B cell (primary cell): Measurements from ENCODE around the gene THRAP3. TPM values are rescaled to one million over a fixed set of nuclear protein-coding genes. Genes with fewer than 3 reads are reported as not detected.

Experiments used
- ATAC-seq: fragments of 200-7000 bp; cut with Tn5 transposase; one replicate; pipeline ENCODE4 v1.10.0; 2021; ENCODE audit warnings: low read depth, mild to moderate bottlenecking, moderate number of reproducible peaks, moderate library complexity
- CTCF ChIA-PET: fragments of 350-600 bp; sonication (Branson Sonifier 250); formaldehyde crosslinking; loops from one replicate; lab custom pipeline; 2021; ENCODE audit warnings: antibody characterized with exemption, inconsistent platforms; lab: Charles Lee
- POLR2A ChIA-PET: fragments of 350-600 bp; sonication (Branson Sonifier 250); formaldehyde crosslinking; loops from one replicate; lab custom pipeline; 2021; ENCODE audit warnings: antibody characterized with exemption; lab: Charles Lee
- DNase-seq: peaks from one replicate; pipeline ENCODE4 v3.0.0; 2013
- H2AFZ ChIP-seq: 2 replicates; pipeline ENCODE4 v1.6.1; 2012; ENCODE audit warnings: mild to moderate bottlenecking, low read depth, low read length; ENCODE audit not compliant: insufficient read depth, poor library complexity, severe bottlenecking
- H3K27ac ChIP-seq, 2 donors: 1 replicate in 1 of 2; 2 replicates in 1 of 2; pipeline ENCODE4 v1.5.1; 2012 to 2013; ENCODE audit warnings: low read length in 2 of 2, mild to moderate bottlenecking in 2 of 2, moderate library complexity in 1 of 2
- H3K27me3 ChIP-seq, 4 experiments: fragments of 200-600 bp in 1 of 4; sonication (generic) in 1 of 4; replicated peaks in 1 of 4; 1 replicate in 2 of 4; 2 replicates in 2 of 4; pipeline versions ENCODE4 v1.6.1 to v1.7.0; 2013 to 2016; ENCODE audit warnings: low read length in 3 of 4, mild to moderate bottlenecking in 2 of 4, mixed read lengths in 1 of 4, moderate library complexity in 1 of 4; ENCODE audit not compliant: insufficient read depth in 4 of 4, control insufficient read depth in 3 of 4; ENCODE audit errors: control extremely low read depth in 1 of 4
- H3K36me3 ChIP-seq, 2 experiments: replicated peaks in 1 of 2; 1 replicate in 1 of 2; 2 replicates in 1 of 2; pipeline versions ENCODE4 v1.6.1 to v1.7.1; 2013; ENCODE audit warnings: low read length in 1 of 2; ENCODE audit not compliant: insufficient read depth in 2 of 2, control insufficient read depth in 1 of 2; ENCODE audit errors: control extremely low read depth in 1 of 2, extremely low read depth in 1 of 2
- H3K4me1 ChIP-seq, 2 donors: fragments of 200-600 bp in 1 of 2; sonication (generic) in 1 of 2; 1 replicate in 1 of 2; 2 replicates in 1 of 2; pipeline versions ENCODE4 v1.5.1 to v1.6.1; 2013 to 2017; ENCODE audit warnings: low read length in 2 of 2; ENCODE audit not compliant: control insufficient read depth in 2 of 2, insufficient read depth in 2 of 2
- H3K4me2 ChIP-seq: replicated peaks from 2 replicates; pipeline ENCODE3; 2012; ENCODE audit warnings: mild to moderate bottlenecking, low read depth, low read length; ENCODE audit not compliant: poor library complexity, severe bottlenecking
- H3K4me3 ChIP-seq, 5 experiments: fragments of 200-600 bp in 1 of 5; sonication (generic) in 1 of 5; 1 replicate in 3 of 5; 2 replicates in 2 of 5; pipeline versions ENCODE4 v1.5.1 to v1.7.0; 2011 to 2016; ENCODE audit warnings: low read length in 4 of 5, mild to moderate bottlenecking in 4 of 5, low read depth in 2 of 5, control low read depth in 1 of 5, moderate library complexity in 1 of 5; ENCODE audit not compliant: insufficient read depth in 1 of 5; ENCODE audit errors: control extremely low read depth in 1 of 5, extremely low read depth in 1 of 5
- H3K79me2 ChIP-seq: fragments of 200-600 bp; sonication (generic); one replicate; pipeline ENCODE4 v1.6.0; 2016; ENCODE audit warnings: low read length; ENCODE audit not compliant: control insufficient read depth, insufficient read depth
- H3K9ac ChIP-seq: fragments of 200-600 bp; sonication (generic); 2 replicates; pipeline ENCODE4 v1.6.1; 2017; ENCODE audit warnings: mild to moderate bottlenecking, low read length, moderate library complexity
- H3K9me3 ChIP-seq, 3 donors: one replicate each; pipeline versions ENCODE4 v1.6.1 to v1.7.1; 2013; ENCODE audit warnings: low read length in 2 of 3; ENCODE audit not compliant: control insufficient read depth in 2 of 3, insufficient read depth in 1 of 3; ENCODE audit errors: control extremely low read depth in 1 of 3
- H4K20me1 ChIP-seq: 2 replicates; pipeline ENCODE4 v1.6.0; 2012; ENCODE audit warnings: mild to moderate bottlenecking, low read length; ENCODE audit not compliant: insufficient read depth, control insufficient read depth, poor library complexity, severe bottlenecking
- H3K27ac Mint-ChIP-seq: one replicate; pipeline ENCODE4 v1.8.0; 2021; ENCODE audit warnings: mixed read lengths
- H3K27me3 Mint-ChIP-seq: one replicate; pipeline ENCODE4 v1.8.0; 2021; ENCODE audit warnings: mixed read lengths
- H3K4me1 Mint-ChIP-seq: one replicate; pipeline ENCODE4 v1.8.0; 2021; ENCODE audit warnings: mixed read lengths
- H3K4me3 Mint-ChIP-seq: one replicate; pipeline ENCODE4 v1.8.0; 2021; ENCODE audit warnings: mixed read lengths
- H3K9me3 Mint-ChIP-seq: one replicate; pipeline ENCODE4 v1.8.0; 2022; ENCODE audit warnings: mixed read lengths; ENCODE audit not compliant: insufficient read depth
- CTCF ChIP-seq: fragments of 200-600 bp; IDR thresholded peaks from one replicate; pipeline ENCODE4 v1.8.0; 2022; ENCODE audit warnings: antibody characterized with exemption, mild to moderate bottlenecking
- EZH2 ChIP-seq: IDR thresholded peaks from 2 replicates; pipeline ENCODE4 v1.6.1; 2012; ENCODE audit warnings: borderline replicate concordance, low read depth, mild to moderate bottlenecking, moderate library complexity, low read length; ENCODE audit not compliant: insufficient read depth, poor library complexity, severe bottlenecking
- WGBS: methylation state at CpG from one replicate; pipeline ENCODE4 v1.1.5; 2013; ENCODE audit warnings: missing lambda C conversion rate; ENCODE audit not compliant: insufficient coverage; 5-methylcytosine and 5-hydroxymethylcytosine counted together
- intact Hi-C: fragments of 100-400 bp; cut with micrococcal nuclease; formaldehyde crosslinking; loops from one replicate; pipeline ENCODE4 v1.10.0; 2022
- polyA plus RNA-seq: library from polyadenylated mRNA; depleted of rRNA; stranded (reverse); fragments of >200 nt; gene quantifications from 2 replicates; pipeline ENCODE4 v1.2.3, GENCODE V29; 2012
- total RNA-seq, 2 donors: library from RNA; stranded (reverse); fragments of 120-200 nt in 1 of 2; gene quantifications; 1 replicate in 1 of 2; 2 replicates in 1 of 2; pipeline versions ENCODE4 v1.2.3 to v1.2.4, GENCODE V29; 2013 to 2022

The THRAP3 gene
- total and polyA plus RNA-seq, 2 donors (not counting 1 experiment from before 2014, with no cell fraction given), result 64.1 to 153 TPM

DNA sequence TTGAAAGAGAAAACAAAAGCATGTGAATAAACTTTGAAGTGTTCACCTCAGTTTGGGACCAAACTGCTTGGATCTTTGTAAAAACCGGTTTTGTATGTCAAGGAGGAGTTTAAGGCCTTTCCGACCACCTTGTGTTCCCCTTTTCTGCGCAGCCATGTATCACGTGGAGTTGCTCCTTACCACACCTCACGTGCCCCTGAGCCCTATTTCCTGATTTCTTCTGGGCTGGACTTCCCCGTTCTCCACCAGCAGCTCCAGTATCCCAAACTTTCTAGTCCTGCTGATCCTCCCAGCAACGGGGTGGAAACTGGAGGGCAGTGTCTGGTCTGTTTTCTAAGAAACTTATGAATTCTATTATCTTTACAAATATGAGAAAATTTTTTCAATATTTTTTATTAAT lies 80.3 kb downstream of the THRAP3 start:
- CTCF ChIA-PET, result interaction anchor here (1.5 kb wide), 1 partner anchor 19 kb away, joined by 3 read pairs; no protein-coding TSS in a partner anchor
- POLR2A ChIA-PET, result interaction anchor here (0.7 kb wide), 1 partner anchor 34 kb away, joined by 4 read pairs; no protein-coding TSS in a partner anchor
- no peak overlapping the region for H3K9ac ChIP-seq
- peaks cover 10 to 33% of the 10 kb centered on the region in 2 donors for H3K4me1 ChIP-seq
- H3K79me2 ChIP-seq, result no peaks in the 10 kb centered on the region
- H3K4me3 ChIP-seq, result no peak overlapping the region
- no peak overlapping the region for H3K4me2 ChIP-seq
- H3K27me3 Mint-ChIP-seq, result no peaks in the 10 kb centered on the region
- H3K4me1 Mint-ChIP-seq, result peaks cover 34% of the 10 kb centered on the region
- H3K9me3 ChIP-seq, result no peaks in the 10 kb centered on the region
- peak overlapping the region; percentile 83 for H3K27ac Mint-ChIP-seq
- H3K27ac ChIP-seq, result peak overlapping the region in 1 of 2 donors; percentile 26
- H4K20me1 ChIP-seq, result peaks cover 14% of the 10 kb centered on the region
- ATAC-seq (no peak), DNase-seq (peak; percentile 74)
- H3K27me3 ChIP-seq, result no peaks in the 10 kb centered on the region
- H3K4me3 Mint-ChIP-seq, result peak overlapping the region; percentile 29
- H2AFZ ChIP-seq, result no peak overlapping the region
- H3K9me3 Mint-ChIP-seq, result no peaks in the 10 kb centered on the region
- intact Hi-C loops, result no loop called here
- WGBS, result 15% methylated on average over 4 of the region's 7 CpGs
- TF ChIP-seq CTCF (no peak), EZH2 (no peak)
- peaks cover 4 to 49% of the 10 kb centered on the region in 2 experiments for H3K36me3 ChIP-seq
